ENCODE measurements around the gene CNTN4.

DNA sequence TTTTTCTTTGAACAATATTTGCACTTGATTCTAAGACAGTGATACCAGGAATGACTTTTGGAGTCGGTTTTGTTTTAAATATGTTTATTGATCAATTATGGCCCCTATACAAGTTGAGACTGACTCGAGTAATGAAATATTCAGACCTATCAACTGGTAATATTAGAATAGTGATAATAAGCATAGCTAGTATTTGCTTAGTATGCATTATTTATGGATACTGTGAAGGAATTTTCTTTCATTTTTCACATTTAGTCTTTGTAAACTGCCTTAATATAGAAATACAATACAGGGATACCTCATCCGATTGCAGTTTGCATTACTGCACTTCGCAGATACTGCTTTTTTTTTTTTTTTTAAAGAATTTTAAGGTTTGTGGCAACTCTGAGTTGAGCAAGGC lies 107.9 kb downstream of the CNTN4 start:
- TF ChIP-seq, protein P1, sequence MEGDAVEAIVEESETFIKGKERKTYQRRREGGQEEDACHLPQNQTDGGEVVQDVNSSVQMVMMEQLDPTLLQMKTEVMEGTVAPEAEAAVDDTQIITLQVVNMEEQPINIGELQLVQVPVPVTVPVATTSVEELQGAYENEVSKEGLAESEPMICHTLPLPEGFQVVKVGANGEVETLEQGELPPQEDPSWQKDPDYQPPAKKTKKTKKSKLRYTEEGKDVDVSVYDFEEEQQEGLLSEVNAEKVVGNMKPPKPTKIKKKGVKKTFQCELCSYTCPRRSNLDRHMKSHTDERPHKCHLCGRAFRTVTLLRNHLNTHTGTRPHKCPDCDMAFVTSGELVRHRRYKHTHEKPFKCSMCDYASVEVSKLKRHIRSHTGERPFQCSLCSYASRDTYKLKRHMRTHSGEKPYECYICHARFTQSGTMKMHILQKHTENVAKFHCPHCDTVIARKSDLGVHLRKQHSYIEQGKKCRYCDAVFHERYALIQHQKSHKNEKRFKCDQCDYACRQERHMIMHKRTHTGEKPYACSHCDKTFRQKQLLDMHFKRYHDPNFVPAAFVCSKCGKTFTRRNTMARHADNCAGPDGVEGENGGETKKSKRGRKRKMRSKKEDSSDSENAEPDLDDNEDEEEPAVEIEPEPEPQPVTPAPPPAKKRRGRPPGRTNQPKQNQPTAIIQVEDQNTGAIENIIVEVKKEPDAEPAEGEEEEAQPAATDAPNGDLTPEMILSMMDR (IDR thresholded peaks at IDR 0.05; ENCODE audit: extremely low read depth in 1 of 2, insufficient read depth in 1 of 2, low read depth in 1 of 2, low read length in 2 of 2): no peak
- TF ChIP-seq JUN (IDR thresholded peaks at IDR 0.05; ENCODE audit: borderline replicate concordance, insufficient read depth, insufficient read length, low read depth): no peak
- TF ChIP-seq, protein P2, sequence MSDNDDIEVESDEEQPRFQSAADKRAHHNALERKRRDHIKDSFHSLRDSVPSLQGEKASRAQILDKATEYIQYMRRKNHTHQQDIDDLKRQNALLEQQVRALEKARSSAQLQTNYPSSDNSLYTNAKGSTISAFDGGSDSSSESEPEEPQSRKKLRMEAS (IDR thresholded peaks at IDR 0.05; ENCODE audit: insufficient read depth, insufficient read length): no peak
- no peak for TF ChIP-seq POLR2A (IDR thresholded peaks at IDR 0.05; ENCODE audit: low read depth, low read length)
- no peak for TF ChIP-seq POLR2AphosphoS5 (IDR thresholded peaks at IDR 0.05; ENCODE audit: insufficient read depth, low read depth, low read length)
- no peak for TF ChIP-seq EZH2 (IDR thresholded peaks at IDR 0.05; ENCODE audit: borderline replicate concordance, low read depth, low read length, severe bottlenecking)
- no peak for TF ChIP-seq FOS (IDR thresholded peaks at IDR 0.05; ENCODE audit: borderline replicate concordance, insufficient read depth, low read length)
- no peak for TF ChIP-seq MYC (IDR thresholded peaks at IDR 0.05; ENCODE audit: low read depth, low read length)
- no peak for TF ChIP-seq GATA2 (IDR thresholded peaks at IDR 0.05; ENCODE audit: insufficient read depth, insufficient read length, low read depth, low read length)

Measured in endothelial cell of umbilical vein (primary cell).